Ovary (tissue), 9 donors: ENCODE results near the gene EPS8L3. TPM values are rescaled to one million over a fixed set of nuclear protein-coding genes. Genes with fewer than 3 reads are reported as not detected.

Source experiments
- DNase-seq, 5 donors: peaks; one replicate each; pipeline ENCODE4 v3.0.0-alpha.2; 2019 to 2020
- H3K27ac ChIP-seq, 2 donors: fragments of 200-600 bp; one replicate each; pipeline versions ENCODE4 v1.5.1 to v1.8.0; 2019 to 2022
- H3K27me3 ChIP-seq: fragments of 200-600 bp; one replicate; pipeline ENCODE4 v1.8.0; 2022
- H3K36me3 ChIP-seq: fragments of 200-600 bp; sonication (generic); one replicate; pipeline ENCODE4 v1.5.1; 2019
- H3K4me1 ChIP-seq: one replicate; pipeline ENCODE4 v1.8.1; 2013; ENCODE audit warnings: mild to moderate bottlenecking, moderate library complexity; ENCODE audit not compliant: insufficient read depth
- H3K4me3 ChIP-seq: fragments of 200-600 bp; sonication (generic); one replicate; pipeline ENCODE4 v1.5.1; 2017
- H3K9me3 ChIP-seq, 2 donors: fragments of 200-600 bp in 1 of 2; sonication (generic) in 1 of 2; one replicate each; pipeline versions ENCODE4 v1.5.1 to v1.8.1; 2013 to 2019; ENCODE audit warnings: mild to moderate bottlenecking in 1 of 2, moderate library complexity in 1 of 2
- CTCF ChIP-seq, 3 donors: fragments of 450-650 bp in 2 of 3; fragments of 200-600 bp in 1 of 3; IDR thresholded peaks; one replicate each; pipeline versions ENCODE4 v1.5.1 to v1.8.0; 2016 to 2022; ENCODE audit warnings: antibody characterized with exemption in 3 of 3, mild to moderate bottlenecking in 1 of 3
- EP300 ChIP-seq: sonication (generic); formaldehyde crosslinking; IDR thresholded peaks from one replicate; pipeline ENCODE4 v1.6.1; 2017; ENCODE audit warnings: antibody characterized with exemption
- POLR2A ChIP-seq: fragments of 450-650 bp; IDR thresholded peaks from one replicate; pipeline ENCODE4 v1.6.1; 2017; ENCODE audit warnings: antibody characterized with exemption, mild to moderate bottlenecking, moderate library complexity
- WGBS, 3 donors: extraction: QIAGEN DNeasy Blood & Tissue Kit in 1 of 3; methylation state at CpG; one replicate each; pipeline versions ENCODE4 v1.1.5 to v1.1.7; 2013 to 2017; 5-methylcytosine and 5-hydroxymethylcytosine counted together
- intact Hi-C, 4 donors: fragments of 100-400 bp; cut with DNase I; formaldehyde crosslinking; loops; one replicate each; pipeline versions ENCODE4 v1.11.0 to v1.15.1; 2022 to 2023
- polyA plus RNA-seq, 2 donors: library from polyadenylated mRNA; stranded (reverse); fragments of 200-250 nt in 1 of 2; fragments of 350-450 nt in 1 of 2; fragmentation: Illumina TruSeq in 1 of 2; extraction: RNeasy Lipid Tissue Mini Kit (QIAGEN cat#74804) in 1 of 2; gene quantifications; one replicate each; pipeline ENCODE4 v1.2.3, GENCODE V29; 2013 to 2014
- total RNA-seq, 7 donors: library from RNA; depleted of rRNA in 2 of 7; stranded (reverse); fragments of >200 nt in 2 of 7; fragmentation: NEBNext Ultra II Directional in 3 of 7; extraction: Animal tissue kit (Norgen Biotek cat#: 25700) in 3 of 7; gene quantifications; one replicate each; pipeline versions ENCODE4 v1.1.0 to v1.2.4, GENCODE V29; 2016 to 2023
- donor health status: DM: no; HTN: no; CAD: no; lungs with moderate emphysema.
- donor health status: DM: no; HTN: no; CAD: no.
- donor health status: Bipolar disorder and iron deficiency.
- donor health status: DM: yes; HTN: yes; CAD: no.
- donor health status: DM: no; HTN: no; CAD: no.
- donor health status: DM: yes; HTN: yes; CAD: no.

The EPS8L3 gene
- total and polyA plus RNA-seq, 9 donors, result 0.05 to 1.9 (median 0.52) TPM; not detected in 2

GRCh38 chr1:109807822-109808680 lies 44.3 kb upstream of the EPS8L3 start:
- TF ChIP-seq POLR2A, result no peak
- no peak for TF ChIP-seq EP300
- TF ChIP-seq CTCF (IDR thresholded peaks at IDR 0.05), result no peak
- peaks cover 2% of the 10 kb centered on the region for H3K27me3 ChIP-seq
- no peak overlapping the region for H3K27ac ChIP-seq
- 88 to 93% (median 90%) methylated on average over 6 of the region's 6 CpGs for WGBS, 3 donors
- H3K9me3 ChIP-seq, result no peaks in the 10 kb centered on the region
- intact Hi-C loops, result no loop called here
- no peaks in the 10 kb centered on the region for H3K36me3 ChIP-seq
- H3K4me1 ChIP-seq, result no peaks in the 10 kb centered on the region
- peak in 1 of 5 donors; percentile 26 for DNase-seq
- H3K4me3 ChIP-seq, result no peak overlapping the region

GRCh38 chr1:109807402-109807801 lies 43.7 kb upstream of the EPS8L3 start:
- H3K36me3 ChIP-seq, result no peaks in the 10 kb centered on the region
- no peaks in the 10 kb centered on the region for H3K4me1 ChIP-seq
- no peak overlapping the region for H3K4me3 ChIP-seq
- intact Hi-C loops, result no loop called here
- H3K27ac ChIP-seq, result no peak overlapping the region
- DNase-seq, result peak in 1 of 5 donors; percentile 18
- H3K27me3 ChIP-seq, result peaks cover 2% of the 10 kb centered on the region
- no peaks in the 10 kb centered on the region for H3K9me3 ChIP-seq
- TF ChIP-seq EP300, result no peak
- no peak for TF ChIP-seq POLR2A
- TF ChIP-seq CTCF (IDR thresholded peaks at IDR 0.05), result no peak
- 85 to 89% (median 87%) methylated on average over 9 of the region's 9 CpGs for WGBS, 3 donors

- peak in 1 of 5 donors; percentile 15 for DNase-seq
- 73 to 81% (median 76%) methylated on average over 6 of the region's 6 CpGs for WGBS, 3 donors
- no peak for TF ChIP-seq EP300
- no peak for TF ChIP-seq CTCF (IDR thresholded peaks at IDR 0.05)
- no peak for TF ChIP-seq POLR2A
- no peaks in the 10 kb centered on the region for H3K4me1 ChIP-seq
- no peak overlapping the region for H3K27ac ChIP-seq
- H3K9me3 ChIP-seq, result no peaks in the 10 kb centered on the region
- no peak overlapping the region for H3K4me3 ChIP-seq
- intact Hi-C loops, result no loop called here
- no peaks in the 10 kb centered on the region for H3K36me3 ChIP-seq
- peaks cover 2% of the 10 kb centered on the region for H3K27me3 ChIP-seq
Measured at GRCh38 chr1:109806733-109807400, 43.1 kb upstream of the EPS8L3 start.

GRCh38 chr1:109805486-109806165 lies 41.9 kb upstream of the EPS8L3 start:
- no peaks in the 10 kb centered on the region for H3K9me3 ChIP-seq
- intact Hi-C loops, result no loop called here
- peaks cover 2% of the 10 kb centered on the region for H3K27me3 ChIP-seq
- no peaks in the 10 kb centered on the region for H3K4me1 ChIP-seq
- DNase-seq, result peak in 1 of 5 donors; percentile 5
- 83 to 88% (median 84%) methylated on average over 8 of the region's 8 CpGs for WGBS, 3 donors
- H3K36me3 ChIP-seq, result no peaks in the 10 kb centered on the region
- no peak overlapping the region for H3K4me3 ChIP-seq
- H3K27ac ChIP-seq, result no peak overlapping the region
- no peak for TF ChIP-seq CTCF (IDR thresholded peaks at IDR 0.05)
- no peak for TF ChIP-seq POLR2A
- TF ChIP-seq EP300, result no peak
